ENCODE data around the gene GSK3B. TPM values are rescaled to one million over a fixed set of nuclear protein-coding genes. Genes with fewer than 3 reads are reported as not detected.

The GSK3B gene
- total RNA-seq, 1 experiment from 2014 or later: 50.0 TPM

DNA sequence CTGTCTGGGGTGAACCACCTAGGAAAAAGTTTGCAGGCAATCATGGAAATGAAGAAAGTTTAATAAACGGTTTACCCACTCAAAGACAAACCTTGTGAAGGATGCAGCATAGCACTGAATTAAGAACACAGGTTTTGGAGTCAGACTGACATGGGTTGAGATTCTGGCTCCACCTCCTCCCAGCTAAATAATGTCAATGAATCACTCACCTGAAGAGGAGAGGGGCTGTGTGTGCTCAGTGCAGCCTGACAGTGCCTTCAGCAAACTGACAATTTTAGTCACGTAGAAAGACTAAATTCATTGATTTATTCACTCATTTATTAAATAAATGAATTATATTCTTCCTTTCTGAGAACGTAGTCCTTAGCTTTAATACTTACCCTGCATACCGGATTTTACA, 293.4 kb downstream of the GSK3B start:
- Histone ChIP-seq H3K27me3 (ENCODE audit: insufficient read depth, low read length) (no peaks in the 10 kb centered on the region), H2AFZ (ENCODE audit: low read depth, low read length, poor library complexity, severe bottlenecking) (no peak overlapping the region), H3K27ac (ENCODE audit: low read depth, low read length) (no peak overlapping the region), H3K4me3 (replicated peaks in 1 of 2; ENCODE audit: low read depth in 1 of 2, low read length in 2 of 2) (no peak overlapping the region), H3K36me3 (ENCODE audit: control insufficient read depth in 1 of 2, insufficient read depth in 2 of 2, low read length in 2 of 2) (no peaks in the 10 kb centered on the region), H3K4me2 (ENCODE audit: low read length) (no peak overlapping the region), H3K9ac (ENCODE audit: low read length) (no peak overlapping the region), H3K4me1 (ENCODE audit: control insufficient read depth in 1 of 2, insufficient read depth in 2 of 2, low read length in 2 of 2) (peaks cover 0 to under 1% of the 10 kb centered on the region in 2 experiments; a peak in 2 of 4 replicates), H4K20me1 (ENCODE audit: insufficient read depth) (no peaks in the 10 kb centered on the region), H3K79me2 (ENCODE audit: insufficient read depth, low read length) (no peaks in the 10 kb centered on the region), H3K9me3 (ENCODE audit: control insufficient read depth in 1 of 2, insufficient read depth in 1 of 2, low read depth in 1 of 2, low read length in 2 of 2) (no peaks in the 10 kb centered on the region), H3K9me2 (ENCODE audit: insufficient read depth) (no peaks in the 10 kb centered on the region)
- BruUV-seq (replicated peaks): no TSS peak
- RAD21 ChIA-PET (ENCODE audit: low non-redundant PET in 1 of 2, low total read pairs in 2 of 2, uncharacterized antibody in 2 of 2, unreplicated experiment in 2 of 2): no interaction called here
- intact Hi-C loops (cut with micrococcal nuclease): no loop called here
- no peak for ATAC-seq
- POLR2A ChIA-PET: no interaction called here
- TF ChIP-seq SIN3A (IDR thresholded peaks at IDR 0.05; ENCODE audit: low read depth) (no peak), SP1 (IDR thresholded peaks at IDR 0.05; ENCODE audit: low read depth) (no peak), CTCF (IDR thresholded peaks at IDR 0.05 in 2 of 3, conservative IDR thresholded peaks at IDR 0.05 in 1 of 3; ENCODE audit: borderline replicate concordance in 1 of 3, insufficient read depth in 1 of 3, low read depth in 2 of 3, low read length in 2 of 3) (no peak), EGR1 (IDR thresholded peaks at IDR 0.05; ENCODE audit: low read depth) (no peak), EZH2 (IDR thresholded peaks at IDR 0.05) (no peak), FOSL1 (IDR thresholded peaks at IDR 0.05; ENCODE audit: low read depth) (no peak), POLR2AphosphoS5 (IDR thresholded peaks at IDR 0.05; ENCODE audit: low read depth, low read length) (no peak), YY1 (IDR thresholded peaks at IDR 0.05; ENCODE audit: extremely low read depth, insufficient replicate concordance, low read depth, low read length) (no peak), EZH2phosphoT487 (IDR thresholded peaks at IDR 0.05; ENCODE audit: borderline replicate concordance) (no peak), JUND (IDR thresholded peaks at IDR 0.05) (no peak)
- TF ChIP-seq, protein P1, sequence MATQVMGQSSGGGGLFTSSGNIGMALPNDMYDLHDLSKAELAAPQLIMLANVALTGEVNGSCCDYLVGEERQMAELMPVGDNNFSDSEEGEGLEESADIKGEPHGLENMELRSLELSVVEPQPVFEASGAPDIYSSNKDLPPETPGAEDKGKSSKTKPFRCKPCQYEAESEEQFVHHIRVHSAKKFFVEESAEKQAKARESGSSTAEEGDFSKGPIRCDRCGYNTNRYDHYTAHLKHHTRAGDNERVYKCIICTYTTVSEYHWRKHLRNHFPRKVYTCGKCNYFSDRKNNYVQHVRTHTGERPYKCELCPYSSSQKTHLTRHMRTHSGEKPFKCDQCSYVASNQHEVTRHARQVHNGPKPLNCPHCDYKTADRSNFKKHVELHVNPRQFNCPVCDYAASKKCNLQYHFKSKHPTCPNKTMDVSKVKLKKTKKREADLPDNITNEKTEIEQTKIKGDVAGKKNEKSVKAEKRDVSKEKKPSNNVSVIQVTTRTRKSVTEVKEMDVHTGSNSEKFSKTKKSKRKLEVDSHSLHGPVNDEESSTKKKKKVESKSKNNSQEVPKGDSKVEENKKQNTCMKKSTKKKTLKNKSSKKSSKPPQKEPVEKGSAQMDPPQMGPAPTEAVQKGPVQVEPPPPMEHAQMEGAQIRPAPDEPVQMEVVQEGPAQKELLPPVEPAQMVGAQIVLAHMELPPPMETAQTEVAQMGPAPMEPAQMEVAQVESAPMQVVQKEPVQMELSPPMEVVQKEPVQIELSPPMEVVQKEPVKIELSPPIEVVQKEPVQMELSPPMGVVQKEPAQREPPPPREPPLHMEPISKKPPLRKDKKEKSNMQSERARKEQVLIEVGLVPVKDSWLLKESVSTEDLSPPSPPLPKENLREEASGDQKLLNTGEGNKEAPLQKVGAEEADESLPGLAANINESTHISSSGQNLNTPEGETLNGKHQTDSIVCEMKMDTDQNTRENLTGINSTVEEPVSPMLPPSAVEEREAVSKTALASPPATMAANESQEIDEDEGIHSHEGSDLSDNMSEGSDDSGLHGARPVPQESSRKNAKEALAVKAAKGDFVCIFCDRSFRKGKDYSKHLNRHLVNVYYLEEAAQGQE (IDR thresholded peaks at IDR 0.05; ENCODE audit: low read depth): no peak
- no peak for DNase-seq (ENCODE audit: low read depth, low spot score)
- CTCF ChIA-PET: no interaction called here

Measured in HCT116 (cell line).